ENCODE results near the gene GNL1. TPM values are rescaled to one million over a fixed set of nuclear protein-coding genes. Genes with fewer than 3 reads are reported as not detected.
"Not testable (repeated sequence)": the region's sequence is repeated elsewhere in the genome, so short reads cannot be mapped to it uniquely, and the experiment has no call there.

The GNL1 gene
- total RNA-seq, 1 donor from 2014 or later: 61.5 TPM

DNA sequence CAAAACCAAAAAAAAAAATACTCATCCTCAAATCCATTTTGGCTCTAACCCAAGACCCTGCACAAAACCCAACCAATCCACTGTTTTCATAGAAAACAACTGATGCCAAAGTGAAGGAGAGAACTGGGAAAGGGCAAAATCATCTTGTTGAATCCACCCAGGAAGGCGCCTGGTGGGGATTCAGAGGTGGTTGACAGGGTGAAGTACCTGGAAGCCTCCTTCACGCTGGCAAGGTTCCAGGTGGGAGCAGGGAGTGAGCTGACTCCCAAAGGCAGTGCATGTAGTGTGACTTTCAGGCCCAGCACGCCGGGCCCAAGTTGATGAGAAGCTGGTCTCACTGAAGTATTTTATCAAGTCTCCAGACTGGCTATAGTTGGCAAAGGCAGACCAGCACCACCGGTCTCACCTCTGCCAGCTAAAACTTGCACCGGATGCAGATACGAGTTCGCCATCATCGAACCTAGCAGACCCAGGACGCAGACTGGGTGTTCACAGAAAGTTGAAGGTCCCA, 44.2 kb upstream of the GNL1 start:
- Mint-ChIP-seq H3K9me3 (ENCODE audit: low read depth) (no peaks in the 10 kb centered on the region), H3K4me3 (ENCODE audit: unreplicated experiment) (no peak overlapping the region), H3K36me3 (ENCODE audit: low read depth) (peaks cover 35% of the 10 kb centered on the region), H3K27me3 (ENCODE audit: low read depth) (no peaks in the 10 kb centered on the region), H3K27ac (ENCODE audit: unreplicated experiment) (peak overlapping the region; percentile 49), H3K4me1 (ENCODE audit: low read depth) (peaks cover 18% of the 10 kb centered on the region)
- TF ChIP-seq, protein P1, sequence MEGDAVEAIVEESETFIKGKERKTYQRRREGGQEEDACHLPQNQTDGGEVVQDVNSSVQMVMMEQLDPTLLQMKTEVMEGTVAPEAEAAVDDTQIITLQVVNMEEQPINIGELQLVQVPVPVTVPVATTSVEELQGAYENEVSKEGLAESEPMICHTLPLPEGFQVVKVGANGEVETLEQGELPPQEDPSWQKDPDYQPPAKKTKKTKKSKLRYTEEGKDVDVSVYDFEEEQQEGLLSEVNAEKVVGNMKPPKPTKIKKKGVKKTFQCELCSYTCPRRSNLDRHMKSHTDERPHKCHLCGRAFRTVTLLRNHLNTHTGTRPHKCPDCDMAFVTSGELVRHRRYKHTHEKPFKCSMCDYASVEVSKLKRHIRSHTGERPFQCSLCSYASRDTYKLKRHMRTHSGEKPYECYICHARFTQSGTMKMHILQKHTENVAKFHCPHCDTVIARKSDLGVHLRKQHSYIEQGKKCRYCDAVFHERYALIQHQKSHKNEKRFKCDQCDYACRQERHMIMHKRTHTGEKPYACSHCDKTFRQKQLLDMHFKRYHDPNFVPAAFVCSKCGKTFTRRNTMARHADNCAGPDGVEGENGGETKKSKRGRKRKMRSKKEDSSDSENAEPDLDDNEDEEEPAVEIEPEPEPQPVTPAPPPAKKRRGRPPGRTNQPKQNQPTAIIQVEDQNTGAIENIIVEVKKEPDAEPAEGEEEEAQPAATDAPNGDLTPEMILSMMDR (IDR thresholded peaks at IDR 0.05): no peak
- DNase-seq (ENCODE audit: low spot score): no peak

DNA sequence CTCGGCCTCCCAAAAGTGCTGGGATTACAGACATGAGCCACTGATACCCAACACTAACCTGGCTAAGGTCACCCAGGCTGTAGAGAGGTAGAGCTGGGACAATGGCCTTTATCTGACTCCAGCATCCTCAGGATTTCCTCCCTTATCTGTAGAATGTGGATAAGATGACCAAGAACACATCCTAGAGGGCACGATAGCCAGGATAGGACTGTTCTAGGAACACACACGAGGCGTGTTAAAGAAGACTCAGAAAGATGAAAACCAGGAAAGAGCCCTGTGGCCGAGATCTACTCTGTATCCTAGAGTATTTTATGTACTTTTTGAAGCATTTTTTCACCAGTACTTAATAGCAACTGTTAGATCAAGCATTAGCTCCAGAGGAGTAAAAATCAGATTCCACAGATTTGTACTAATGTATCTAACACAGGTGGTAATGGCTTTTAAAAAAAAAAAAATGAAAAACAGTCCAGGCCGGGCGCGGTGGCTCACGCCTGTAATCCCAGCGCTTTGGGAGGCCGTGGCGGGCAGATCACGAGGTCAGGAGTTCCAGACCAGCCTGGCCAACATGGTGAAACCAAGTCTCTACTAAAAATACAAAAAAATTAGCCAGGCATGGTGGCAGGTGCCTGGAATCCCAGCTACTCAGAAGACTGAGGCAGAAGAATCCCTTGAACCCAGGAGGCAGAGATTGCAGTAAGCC, 43.5 kb upstream of the GNL1 start:
- H3K27ac Mint-ChIP-seq (ENCODE audit: unreplicated experiment): peak overlapping the region; percentile 10
- TF ChIP-seq, protein P1 (IDR thresholded peaks at IDR 0.05): no peak
- peaks cover 18% of the 10 kb centered on the region for H3K4me1 Mint-ChIP-seq (ENCODE audit: low read depth)
- no peak for DNase-seq (ENCODE audit: low spot score)
- H3K27me3 Mint-ChIP-seq (ENCODE audit: low read depth): no peaks in the 10 kb centered on the region
- no peaks in the 10 kb centered on the region for H3K9me3 Mint-ChIP-seq (ENCODE audit: low read depth)
- no peak overlapping the region for H3K4me3 Mint-ChIP-seq (ENCODE audit: unreplicated experiment)
- H3K36me3 Mint-ChIP-seq (ENCODE audit: low read depth): peaks cover 29% of the 10 kb centered on the region

DNA sequence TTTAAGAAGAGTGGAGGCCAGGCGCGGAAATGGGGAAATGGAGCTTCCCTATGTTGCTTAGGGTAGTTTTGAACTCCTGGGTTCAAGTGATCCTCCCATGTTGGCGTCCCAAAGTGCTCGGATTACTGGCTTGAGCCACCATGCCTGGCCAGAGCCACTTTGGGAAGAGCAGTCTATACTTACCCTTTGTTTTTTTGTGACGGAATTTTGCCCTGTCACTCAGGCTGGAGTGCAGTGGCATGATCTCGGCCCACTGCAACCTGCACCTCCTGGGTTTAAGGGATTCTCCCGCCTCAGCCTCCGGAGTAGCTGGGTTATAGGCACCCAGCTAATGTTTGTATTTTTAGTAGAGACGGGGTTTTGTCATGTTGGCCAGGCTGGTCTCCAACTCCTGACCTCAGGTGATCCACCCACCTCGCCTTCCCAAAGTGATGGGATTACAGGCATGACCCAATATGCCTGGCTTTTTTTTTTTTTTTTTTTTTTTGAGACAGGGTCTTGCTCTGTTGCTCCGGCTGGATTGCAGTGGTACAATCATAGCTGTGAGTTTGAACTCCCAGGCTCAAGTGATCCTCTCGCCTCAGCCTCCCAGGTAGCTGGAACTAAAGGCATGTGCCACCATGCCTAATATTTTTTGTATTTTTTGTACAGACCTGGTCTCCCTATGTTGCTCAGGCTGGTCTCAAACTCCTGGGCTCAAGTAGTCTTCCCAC, 42.8 kb upstream of the GNL1 start:
- Mint-ChIP-seq H3K27me3 (ENCODE audit: low read depth) (no peaks in the 10 kb centered on the region), H3K36me3 (ENCODE audit: low read depth) (peaks cover 22% of the 10 kb centered on the region), H3K4me3 (ENCODE audit: unreplicated experiment) (no peak overlapping the region), H3K27ac (ENCODE audit: unreplicated experiment) (no peak overlapping the region), H3K9me3 (ENCODE audit: low read depth) (no peaks in the 10 kb centered on the region), H3K4me1 (ENCODE audit: low read depth) (peaks cover 18% of the 10 kb centered on the region)
- no peak for DNase-seq (ENCODE audit: low spot score)
- TF ChIP-seq, protein P1 (IDR thresholded peaks at IDR 0.05): no peak

DNA sequence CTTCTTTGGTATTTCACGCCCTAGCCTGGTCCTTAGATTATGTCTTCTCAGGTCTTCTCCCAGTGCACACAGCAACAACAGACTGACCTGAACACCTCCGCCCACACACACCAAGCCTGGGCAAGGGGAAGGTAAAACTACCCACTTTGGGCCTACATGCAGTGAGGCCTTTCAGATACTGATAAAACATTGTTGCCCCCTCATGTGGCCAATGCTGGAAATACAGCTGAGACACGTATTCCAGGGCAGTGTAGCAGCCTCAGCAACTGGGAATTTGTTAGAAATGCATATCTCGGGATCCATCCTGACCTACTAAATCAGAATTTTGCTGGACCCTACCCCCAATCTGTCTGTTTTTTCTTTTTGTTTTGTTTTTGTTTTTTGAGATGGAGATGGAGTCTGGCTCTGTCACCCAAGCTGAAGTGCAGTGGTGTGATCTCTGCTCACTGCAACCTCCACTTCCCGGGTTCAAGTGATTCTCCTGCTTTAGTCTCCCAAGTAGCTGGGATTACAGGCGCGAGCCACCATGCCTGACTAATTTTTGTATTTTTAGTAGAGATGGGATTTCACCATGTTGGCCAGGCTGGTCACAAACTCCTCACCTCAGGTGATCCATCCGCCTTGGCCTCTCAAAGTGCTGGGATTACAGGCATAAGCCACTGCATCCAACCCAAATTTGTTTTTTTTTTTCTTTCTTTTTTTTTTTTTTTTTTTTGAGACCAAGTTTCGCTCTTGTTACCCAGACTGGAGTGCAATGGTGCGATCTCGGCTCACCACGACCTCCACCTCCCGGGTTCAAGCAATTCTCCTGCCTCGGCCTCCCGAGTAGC, 41.2 kb upstream of the GNL1 start:
- not testable (repeated sequence) for H3K27me3 Mint-ChIP-seq (ENCODE audit: low read depth); H3K9me3 Mint-ChIP-seq (ENCODE audit: low read depth); H3K4me3 Mint-ChIP-seq (ENCODE audit: unreplicated experiment); DNase-seq (ENCODE audit: low spot score)
- Mint-ChIP-seq H3K27ac (ENCODE audit: unreplicated experiment) (peak overlapping the region; percentile 85), H3K36me3 (ENCODE audit: low read depth) (peaks cover 10% of the 10 kb centered on the region), H3K4me1 (ENCODE audit: low read depth) (peaks cover 11% of the 10 kb centered on the region)
- TF ChIP-seq, protein P1 (IDR thresholded peaks at IDR 0.05): peak; percentile 86

- H3K27me3 Mint-ChIP-seq (ENCODE audit: low read depth): no peaks in the 10 kb centered on the region
- peaks cover 14% of the 10 kb centered on the region for H3K4me1 Mint-ChIP-seq (ENCODE audit: low read depth)
- no peak overlapping the region for H3K27ac Mint-ChIP-seq (ENCODE audit: unreplicated experiment)
- TF ChIP-seq, protein P1 (IDR thresholded peaks at IDR 0.05): no peak
- no peak for DNase-seq (ENCODE audit: low spot score)
- peaks cover 36% of the 10 kb centered on the region for H3K36me3 Mint-ChIP-seq (ENCODE audit: low read depth)
- no peak overlapping the region for H3K4me3 Mint-ChIP-seq (ENCODE audit: unreplicated experiment)
- H3K9me3 Mint-ChIP-seq (ENCODE audit: low read depth): no peaks in the 10 kb centered on the region
Observed at GRCh38 chr6:30592287-30592686, 36.0 kb upstream of the GNL1 start.

Data from chondrocyte (in vitro differentiated cells).